HG03045 (cell line): Measurements from ENCODE around the gene NPAS3.

Experiments used
- ATAC-seq: cut with Tn5 transposase; IDR thresholded peaks from one replicate; pipeline ENCODE4 v1.9.1; 2021; ENCODE audit warnings: mild to moderate bottlenecking, moderate library complexity; ENCODE audit not compliant: unreplicated experiment

The NPAS3 gene

GRCh38 chr14:33163109-33163508, 224.4 kb downstream of the NPAS3 start:
- no peak for ATAC-seq

- no peak for ATAC-seq
Measured at GRCh38 chr14:33163600-33163999, 224.9 kb downstream of the NPAS3 start.

- ATAC-seq: no peak
Measured at GRCh38 chr14:33165144-33165925, 226.7 kb downstream of the NPAS3 start.

GRCh38 chr14:33165926-33166289, 227.2 kb downstream of the NPAS3 start:
- ATAC-seq: no peak

- no peak for ATAC-seq
Measured at GRCh38 chr14:33175951-33176350, 237.3 kb downstream of the NPAS3 start.

GRCh38 chr14:33184587-33184986, 245.9 kb downstream of the NPAS3 start:
- ATAC-seq: no peak

- no peak for ATAC-seq
Measured at GRCh38 chr14:33186656-33187055, 248.0 kb downstream of the NPAS3 start.

- no peak for ATAC-seq
Measured at GRCh38 chr14:33188880-33189279, 250.2 kb downstream of the NPAS3 start.

GRCh38 chr14:33191855-33192254, 253.2 kb downstream of the NPAS3 start:
- no peak for ATAC-seq

- no peak for ATAC-seq
Measured at GRCh38 chr14:33194551-33194950, 255.9 kb downstream of the NPAS3 start.

- ATAC-seq: no peak
Measured at GRCh38 chr14:33198684-33199083, 260.0 kb downstream of the NPAS3 start.

- no peak for ATAC-seq
Measured at GRCh38 chr14:33201116-33201515, 262.4 kb downstream of the NPAS3 start.

GRCh38 chr14:33206981-33207380, 268.3 kb downstream of the NPAS3 start:
- no peak for ATAC-seq

GRCh38 chr14:33207467-33208017, 268.9 kb downstream of the NPAS3 start:
- no peak for ATAC-seq

GRCh38 chr14:33210311-33210710, 271.6 kb downstream of the NPAS3 start:
- no peak for ATAC-seq

- no peak for ATAC-seq
Measured at GRCh38 chr14:33218026-33218425, 279.3 kb downstream of the NPAS3 start.

GRCh38 chr14:33219957-33220356, 281.3 kb downstream of the NPAS3 start:
- ATAC-seq: no peak

GRCh38 chr14:33229269-33229929, 290.7 kb downstream of the NPAS3 start:
- ATAC-seq: no peak

GRCh38 chr14:33230021-33230420, 291.3 kb downstream of the NPAS3 start:
- ATAC-seq: no peak

GRCh38 chr14:33232031-33232430, 293.4 kb downstream of the NPAS3 start:
- ATAC-seq: no peak

GRCh38 chr14:33237115-33237740, 298.5 kb downstream of the NPAS3 start:
- ATAC-seq: no peak

GRCh38 chr14:33239465-33239864, 300.8 kb downstream of the NPAS3 start:
- ATAC-seq: no peak
